Measurements from ENCODE around the gene TSPAN4. TPM values are rescaled to one million over a fixed set of nuclear protein-coding genes. Genes with fewer than 3 reads are reported as not detected.

The TSPAN4 gene
- total and polyA plus RNA-seq, 2 donors (not counting 1 experiment from before 2014, with no cell fraction given) = 2.9 to 7.4 TPM

GRCh38 chr11:883527-883926 is 40.9 kb downstream of the TSPAN4 start:
- no peak overlapping the region for H3K27ac Mint-ChIP-seq
- intact Hi-C loops (cut with micrococcal nuclease) = no loop called here
- no peak overlapping the region for H3K4me3 Mint-ChIP-seq
- Histone ChIP-seq H3K36me3 (replicated peaks in 1 of 2; ENCODE audit: control extremely low read depth in 1 of 2, control insufficient read depth in 1 of 2, extremely low read depth in 1 of 2, insufficient read depth in 2 of 2, low read length in 1 of 2) (peaks cover 0 to 25% of the 10 kb centered on the region in 2 experiments), H3K4me2 (replicated peaks; ENCODE audit: low read depth, low read length, poor library complexity, severe bottlenecking) (no peak overlapping the region), H4K20me1 (ENCODE audit: control insufficient read depth, insufficient read depth, low read length, poor library complexity, severe bottlenecking) (no peaks in the 10 kb centered on the region), H3K4me1 (ENCODE audit: control insufficient read depth in 2 of 2, insufficient read depth in 2 of 2, low read length in 2 of 2) (no peaks in the 10 kb centered on the region), H3K9ac (ENCODE audit: low read length) (no peak overlapping the region), H2AFZ (ENCODE audit: insufficient read depth, low read depth, low read length, poor library complexity, severe bottlenecking) (no peak overlapping the region), H3K27ac (ENCODE audit: low read length in 2 of 2) (no peak overlapping the region), H3K4me3 (ENCODE audit: control extremely low read depth in 1 of 5, extremely low read depth in 1 of 5, insufficient read depth in 1 of 5, low read depth in 2 of 5, low read length in 4 of 5) (no peak overlapping the region), H3K79me2 (ENCODE audit: control insufficient read depth, insufficient read depth, low read length) (no peaks in the 10 kb centered on the region), H3K27me3 (replicated peaks in 1 of 4; ENCODE audit: control extremely low read depth in 1 of 4, control insufficient read depth in 3 of 4, insufficient read depth in 4 of 4, low read length in 3 of 4) (no peaks in the 10 kb centered on the region), H3K9me3 (ENCODE audit: control extremely low read depth in 1 of 3, control insufficient read depth in 2 of 3, insufficient read depth in 1 of 3, low read length in 2 of 3) (no peaks in the 10 kb centered on the region)
- no peaks in the 10 kb centered on the region for H3K27me3 Mint-ChIP-seq
- 90% methylated on average over 10 of the region's 10 CpGs for WGBS (ENCODE audit: insufficient coverage)
- ChIA-PET CTCF (no interaction called here), POLR2A (no interaction called here)
- no peak for DNase-seq
- no peaks in the 10 kb centered on the region for H3K9me3 Mint-ChIP-seq (ENCODE audit: insufficient read depth)
- ATAC-seq (ENCODE audit: low read depth) = no peak
- no peaks in the 10 kb centered on the region for H3K4me1 Mint-ChIP-seq
- TF ChIP-seq EZH2 (IDR thresholded peaks at IDR 0.05; ENCODE audit: borderline replicate concordance, insufficient read depth, low read depth, low read length, poor library complexity, severe bottlenecking) (no peak), CTCF (IDR thresholded peaks at IDR 0.05) (no peak)

- no peaks in the 10 kb centered on the region for H3K27me3 Mint-ChIP-seq
- Histone ChIP-seq H3K9me3 (ENCODE audit: control extremely low read depth in 1 of 3, control insufficient read depth in 2 of 3, insufficient read depth in 1 of 3, low read length in 2 of 3) (no peaks in the 10 kb centered on the region), H3K4me1 (ENCODE audit: control insufficient read depth in 2 of 2, insufficient read depth in 2 of 2, low read length in 2 of 2) (no peaks in the 10 kb centered on the region), H2AFZ (ENCODE audit: insufficient read depth, low read depth, low read length, poor library complexity, severe bottlenecking) (no peak overlapping the region), H3K9ac (ENCODE audit: low read length) (no peak overlapping the region), H3K4me2 (replicated peaks; ENCODE audit: low read depth, low read length, poor library complexity, severe bottlenecking) (no peak overlapping the region), H3K79me2 (ENCODE audit: control insufficient read depth, insufficient read depth, low read length) (no peaks in the 10 kb centered on the region), H3K4me3 (ENCODE audit: control extremely low read depth in 1 of 5, extremely low read depth in 1 of 5, insufficient read depth in 1 of 5, low read depth in 2 of 5, low read length in 4 of 5) (no peak overlapping the region), H3K36me3 (replicated peaks in 1 of 2; ENCODE audit: control extremely low read depth in 1 of 2, control insufficient read depth in 1 of 2, extremely low read depth in 1 of 2, insufficient read depth in 2 of 2, low read length in 1 of 2) (peaks cover 0 to 19% of the 10 kb centered on the region in 2 experiments), H3K27ac (ENCODE audit: low read length in 2 of 2) (no peak overlapping the region), H4K20me1 (ENCODE audit: control insufficient read depth, insufficient read depth, low read length, poor library complexity, severe bottlenecking) (no peaks in the 10 kb centered on the region), H3K27me3 (replicated peaks in 1 of 4; ENCODE audit: control extremely low read depth in 1 of 4, control insufficient read depth in 3 of 4, insufficient read depth in 4 of 4, low read length in 3 of 4) (no peaks in the 10 kb centered on the region)
- intact Hi-C loops (cut with micrococcal nuclease) = no loop called here
- no peak overlapping the region for H3K4me3 Mint-ChIP-seq
- no peak for DNase-seq
- no peaks in the 10 kb centered on the region for H3K9me3 Mint-ChIP-seq (ENCODE audit: insufficient read depth)
- ATAC-seq (ENCODE audit: low read depth) = no peak
- ChIA-PET CTCF (no interaction called here), POLR2A (no interaction called here)
- H3K4me1 Mint-ChIP-seq = no peaks in the 10 kb centered on the region
- H3K27ac Mint-ChIP-seq = no peak overlapping the region
- TF ChIP-seq EZH2 (IDR thresholded peaks at IDR 0.05; ENCODE audit: borderline replicate concordance, insufficient read depth, low read depth, low read length, poor library complexity, severe bottlenecking) (no peak), CTCF (IDR thresholded peaks at IDR 0.05) (no peak)
- 92% methylated on average over 14 of the region's 16 CpGs for WGBS (ENCODE audit: insufficient coverage)
Observed at GRCh38 chr11:884578-885070, 42.0 kb downstream of the TSPAN4 start.
